HUES48 (cell line): ENCODE results near the gene ITGB4.

Experiments
- H3K27ac ChIP-seq: one replicate; pipeline ENCODE4 v1.7.0; 2013; ENCODE audit warnings: low read depth, low read length, inconsistent platforms
- H3K27me3 ChIP-seq: 2 replicates; pipeline ENCODE4 v1.6.1; 2013; ENCODE audit warnings: mild to moderate bottlenecking, low read length; ENCODE audit not compliant: control insufficient read depth, insufficient read depth
- H3K36me3 ChIP-seq: 2 replicates; pipeline ENCODE4 v1.6.1; 2013; ENCODE audit warnings: low read length; ENCODE audit not compliant: control insufficient read depth, insufficient read depth
- H3K4me1 ChIP-seq: 2 replicates; pipeline ENCODE4 v1.6.1; 2013; ENCODE audit warnings: mild to moderate bottlenecking, low read length; ENCODE audit not compliant: control insufficient read depth, insufficient read depth
- H3K4me3 ChIP-seq: 2 replicates; pipeline ENCODE4 v1.5.1; 2013; ENCODE audit warnings: mild to moderate bottlenecking, low read depth, low read length
- H3K9ac ChIP-seq: 2 replicates; pipeline ENCODE4 v1.6.1; 2013; ENCODE audit warnings: mild to moderate bottlenecking, low read depth, low read length, moderate library complexity
- H3K9me3 ChIP-seq: 2 replicates; pipeline ENCODE4 v1.6.1; 2013; ENCODE audit warnings: low read length; ENCODE audit not compliant: control insufficient read depth, insufficient read depth

The ITGB4 gene

DNA sequence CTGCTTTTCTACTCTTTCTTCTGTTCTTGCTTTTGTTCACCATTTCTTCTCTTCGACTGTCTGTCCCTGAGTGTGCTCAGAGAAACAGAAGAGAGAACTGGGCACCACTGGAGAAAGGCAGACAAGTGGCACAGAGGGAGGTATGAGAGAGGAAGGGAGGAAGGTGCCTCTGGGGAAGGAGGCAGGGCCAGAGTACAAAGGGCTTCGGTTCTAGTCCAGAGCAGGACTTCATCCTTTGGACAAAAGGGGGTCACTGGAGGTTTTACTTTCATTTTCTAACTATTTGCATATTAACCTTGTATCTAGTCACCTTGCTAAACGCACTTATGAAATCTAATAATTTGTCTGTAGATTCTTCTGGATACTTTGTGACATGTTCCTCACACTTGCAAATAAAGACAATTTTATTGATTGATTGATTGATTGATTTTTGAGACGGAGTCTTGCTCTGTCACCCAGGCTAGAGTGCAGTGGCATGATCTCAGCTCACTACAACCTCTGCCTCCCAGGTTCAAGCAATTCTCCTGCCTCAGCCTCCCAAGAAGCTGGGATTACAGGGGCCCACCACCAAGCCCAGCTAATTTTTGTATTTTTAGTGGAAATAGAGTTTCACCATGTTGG is 13.5 kb downstream of the ITGB4 start:
- Histone ChIP-seq H3K27me3 (no peaks in the 10 kb centered on the region), H3K9me3 (no peaks in the 10 kb centered on the region), H3K4me3 (no peak overlapping the region), H3K9ac (no peak overlapping the region), H3K36me3 (no peaks in the 10 kb centered on the region), H3K27ac (no peak overlapping the region), H3K4me1 (no peaks in the 10 kb centered on the region)

DNA sequence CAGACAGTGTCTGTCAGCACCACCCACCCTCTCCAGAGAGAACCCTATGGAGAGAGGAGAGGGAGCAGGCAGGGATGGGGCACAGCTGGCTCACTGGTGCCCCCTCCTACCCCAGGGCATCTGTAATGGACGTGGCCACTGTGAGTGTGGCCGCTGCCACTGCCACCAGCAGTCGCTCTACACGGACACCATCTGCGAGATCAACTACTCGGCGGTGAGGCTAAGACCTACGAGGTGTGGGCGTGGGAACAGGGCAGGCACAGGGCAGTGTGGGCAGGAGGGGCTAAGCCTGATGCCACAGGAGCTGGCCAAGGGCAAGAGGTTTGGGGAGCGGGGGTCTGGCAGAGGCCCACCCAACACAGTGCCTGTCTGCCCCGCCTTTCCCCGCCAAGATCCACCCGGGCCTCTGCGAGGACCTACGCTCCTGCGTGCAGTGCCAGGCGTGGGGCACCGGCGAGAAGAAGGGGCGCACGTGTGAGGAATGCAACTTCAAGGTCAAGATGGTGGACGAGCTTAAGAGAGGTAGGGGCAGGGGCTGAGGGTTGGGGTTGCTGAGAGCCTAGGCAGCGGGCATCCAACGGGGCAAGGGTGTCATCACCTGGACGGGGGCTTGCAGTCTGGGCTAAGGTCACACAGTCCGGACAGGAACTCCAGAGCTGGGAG is 15.0 kb downstream of the ITGB4 start:
- Histone ChIP-seq H3K36me3 (no peaks in the 10 kb centered on the region), H3K4me1 (no peaks in the 10 kb centered on the region), H3K27ac (no peak overlapping the region), H3K4me3 (no peak overlapping the region), H3K27me3 (no peaks in the 10 kb centered on the region), H3K9ac (no peak overlapping the region), H3K9me3 (no peaks in the 10 kb centered on the region)

DNA sequence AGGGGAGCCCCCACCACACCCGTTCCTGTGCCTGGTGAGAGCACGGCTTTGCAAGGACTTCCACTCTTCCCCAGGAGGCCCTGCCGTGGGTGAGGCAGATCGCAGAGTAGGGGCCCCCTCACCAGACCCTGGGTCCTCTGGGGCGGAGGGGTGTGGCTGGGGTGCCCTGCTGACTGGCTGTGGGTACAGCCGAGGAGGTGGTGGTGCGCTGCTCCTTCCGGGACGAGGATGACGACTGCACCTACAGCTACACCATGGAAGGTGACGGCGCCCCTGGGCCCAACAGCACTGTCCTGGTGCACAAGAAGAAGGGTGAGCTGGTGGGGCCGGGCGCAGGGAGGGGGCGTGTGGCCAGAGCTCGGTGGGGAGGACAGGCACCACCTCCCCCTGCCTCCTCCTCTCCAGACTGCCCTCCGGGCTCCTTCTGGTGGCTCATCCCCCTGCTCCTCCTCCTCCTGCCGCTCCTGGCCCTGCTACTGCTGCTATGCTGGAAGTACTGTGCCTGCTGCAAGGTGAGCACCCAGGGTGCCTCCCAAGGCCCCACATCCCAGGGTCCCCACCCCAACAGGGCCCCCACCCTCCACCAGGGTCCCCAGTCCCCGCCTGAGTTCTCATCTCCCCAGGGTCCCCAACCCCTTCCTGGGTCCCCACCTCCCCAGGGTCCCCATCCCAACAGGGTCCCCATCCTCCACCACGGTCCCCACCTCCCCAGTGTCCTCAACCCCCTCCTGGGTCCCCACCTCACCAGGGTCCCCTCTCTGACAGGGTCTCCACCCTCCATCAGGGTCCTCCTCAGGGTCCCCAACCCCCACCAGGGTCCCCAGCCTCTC is 16.1 kb downstream of the ITGB4 start:
- no peaks in the 10 kb centered on the region for H3K27me3 ChIP-seq
- no peaks in the 10 kb centered on the region for H3K4me1 ChIP-seq
- no peak overlapping the region for H3K9ac ChIP-seq
- H3K27ac ChIP-seq, result no peak overlapping the region
- H3K9me3 ChIP-seq, result no peaks in the 10 kb centered on the region
- H3K4me3 ChIP-seq, result no peak overlapping the region
- no peaks in the 10 kb centered on the region for H3K36me3 ChIP-seq

- Histone ChIP-seq H3K27ac (no peak overlapping the region), H3K4me1 (no peaks in the 10 kb centered on the region), H3K27me3 (no peaks in the 10 kb centered on the region), H3K36me3 (no peaks in the 10 kb centered on the region), H3K9me3 (no peaks in the 10 kb centered on the region), H3K9ac (no peak overlapping the region), H3K4me3 (no peak overlapping the region)
Observed at GRCh38 chr17:75738218-75738802, 17.1 kb downstream of the ITGB4 start.

GRCh38 chr17:75739174-75739573 is 17.9 kb downstream of the ITGB4 start:
- no peaks in the 10 kb centered on the region for H3K4me1 ChIP-seq

GRCh38 chr17:75739801-75740200 is 18.5 kb downstream of the ITGB4 start:
- Histone ChIP-seq H3K4me3 (no peak overlapping the region), H3K4me1 (no peaks in the 10 kb centered on the region), H3K9me3 (no peaks in the 10 kb centered on the region), H3K27me3 (no peaks in the 10 kb centered on the region), H3K36me3 (no peaks in the 10 kb centered on the region), H3K9ac (no peak overlapping the region), H3K27ac (no peak overlapping the region)

More at GRCh38 chr17:75739174-75739573, 17.9 kb downstream of the ITGB4 start:
- Histone ChIP-seq H3K36me3 (no peaks in the 10 kb centered on the region), H3K4me3 (no peak overlapping the region), H3K27me3 (no peaks in the 10 kb centered on the region), H3K9me3 (no peaks in the 10 kb centered on the region), H3K9ac (no peak overlapping the region), H3K27ac (no peak overlapping the region)

DNA sequence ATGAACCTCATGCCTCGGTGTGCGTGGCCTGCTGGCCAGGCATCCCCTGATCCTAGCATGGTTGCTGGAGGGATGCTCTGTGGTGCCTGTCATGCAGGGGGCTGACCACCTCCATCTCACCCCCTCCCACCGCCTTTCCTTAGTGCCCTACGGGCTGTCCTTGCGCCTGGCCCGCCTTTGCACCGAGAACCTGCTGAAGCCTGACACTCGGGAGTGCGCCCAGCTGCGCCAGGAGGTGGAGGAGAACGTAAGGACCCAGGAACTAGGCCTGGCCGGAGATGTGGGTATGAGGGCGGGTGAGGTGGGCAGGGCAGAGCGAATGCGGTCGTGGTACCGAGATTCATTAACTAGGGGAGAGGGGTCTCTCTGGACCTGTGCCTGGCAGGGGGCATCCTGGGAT is 19.0 kb downstream of the ITGB4 start:
- H3K9ac ChIP-seq, result no peak overlapping the region
- H3K27ac ChIP-seq, result no peak overlapping the region
- H3K36me3 ChIP-seq, result no peaks in the 10 kb centered on the region
- H3K4me3 ChIP-seq, result no peak overlapping the region
- H3K9me3 ChIP-seq, result no peaks in the 10 kb centered on the region
- no peaks in the 10 kb centered on the region for H3K27me3 ChIP-seq
- H3K4me1 ChIP-seq, result no peaks in the 10 kb centered on the region

DNA sequence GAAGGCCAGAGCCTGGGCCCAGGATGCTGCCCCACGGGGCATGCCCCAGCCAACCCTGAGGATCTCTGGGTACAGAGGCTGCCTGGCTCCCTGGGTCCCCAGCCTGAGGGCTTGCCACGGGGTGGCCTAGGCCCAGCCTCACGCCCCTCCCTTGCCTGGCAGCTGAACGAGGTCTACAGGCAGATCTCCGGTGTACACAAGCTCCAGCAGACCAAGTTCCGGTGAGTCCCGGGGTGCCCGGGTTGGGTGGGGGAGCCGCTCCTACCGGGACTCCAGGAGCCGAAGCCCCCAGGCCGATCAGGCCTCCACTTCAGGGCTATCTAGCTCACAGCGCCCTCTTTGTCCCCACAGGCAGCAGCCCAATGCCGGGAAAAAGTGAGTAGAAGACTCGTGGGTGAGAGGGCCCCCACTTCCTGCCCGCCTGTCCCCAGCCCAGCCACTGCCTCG is 19.4 kb downstream of the ITGB4 start:
- no peak overlapping the region for H3K9ac ChIP-seq
- H3K4me3 ChIP-seq, result no peak overlapping the region
- no peaks in the 10 kb centered on the region for H3K27me3 ChIP-seq
- no peaks in the 10 kb centered on the region for H3K36me3 ChIP-seq
- H3K4me1 ChIP-seq, result no peaks in the 10 kb centered on the region
- H3K9me3 ChIP-seq, result no peaks in the 10 kb centered on the region
- no peak overlapping the region for H3K27ac ChIP-seq

- Histone ChIP-seq H3K4me3 (no peak overlapping the region), H3K9me3 (no peaks in the 10 kb centered on the region), H3K36me3 (no peaks in the 10 kb centered on the region), H3K27ac (no peak overlapping the region), H3K27me3 (no peaks in the 10 kb centered on the region), H3K9ac (no peak overlapping the region), H3K4me1 (no peaks in the 10 kb centered on the region)
Observed at GRCh38 chr17:75742337-75742736, 21.1 kb downstream of the ITGB4 start.

GRCh38 chr17:75743625-75744206 is 22.5 kb downstream of the ITGB4 start:
- Histone ChIP-seq H3K9me3 (no peaks in the 10 kb centered on the region), H3K27me3 (no peaks in the 10 kb centered on the region), H3K4me1 (no peaks in the 10 kb centered on the region), H3K27ac (no peak overlapping the region), H3K36me3 (no peaks in the 10 kb centered on the region), H3K9ac (no peak overlapping the region), H3K4me3 (no peak overlapping the region)
